PC-9 (cell line): Measurements from ENCODE around the gene SMARCC2. TPM values are rescaled to one million over a fixed set of nuclear protein-coding genes. Genes with fewer than 3 reads are reported as not detected.

Experiments
- BruUV-seq: library from RNA; stranded (reverse); fragments of 400-500 nt; replicated peaks from 2 replicates; lab custom pipeline; 2021; lab: Mats Ljungman, UMichigan
- CTCF ChIA-PET: fragments of 300-600 bp; sonication (Branson Sonifier 250); formaldehyde crosslinking; loops from one replicate; lab custom pipeline; 2022; ENCODE audit warnings: antibody characterized with exemption; lab: Charles Lee
- POLR2A ChIA-PET: fragments of 300-600 bp; sonication (Branson Sonifier 250); formaldehyde crosslinking; loops from one replicate; lab custom pipeline; 2022; ENCODE audit warnings: antibody characterized with exemption; ENCODE audit not compliant: unreplicated experiment; lab: Charles Lee
- DNase-seq, 2 experiments: peaks; one replicate each; pipeline versions ENCODE4 v3.0.0 to v3.0.0-alpha.2; 2015 to 2022; ENCODE audit warnings: mixed read lengths in 1 of 2
- H2AFZ ChIP-seq: fragments of 200-600 bp; sonication (generic); 2 replicates; pipeline ENCODE4 v1.8.1; 2017; ENCODE audit warnings: antibody characterized with exemption
- H3F3A ChIP-seq: fragments of 200-600 bp; sonication (generic); 2 replicates; pipeline ENCODE4 v1.8.1; 2017; ENCODE audit warnings: antibody characterized with exemption, mild to moderate bottlenecking, low read depth; ENCODE audit not compliant: insufficient read depth
- H3K27ac ChIP-seq: fragments of 200-600 bp; sonication (generic); 2 replicates; pipeline ENCODE4 v1.6.1; 2016; ENCODE audit warnings: mixed run types
- H3K27me3 ChIP-seq: fragments of 200-600 bp; sonication (generic); 2 replicates; pipeline ENCODE4 v1.6.1; 2016; ENCODE audit warnings: low read depth, mixed run types; ENCODE audit not compliant: insufficient read depth
- H3K36me3 ChIP-seq: fragments of 200-600 bp; sonication (generic); 2 replicates; pipeline ENCODE4 v1.6.1; 2016; ENCODE audit warnings: low read depth, mixed run types
- H3K4me1 ChIP-seq: fragments of 200-600 bp; sonication (generic); replicated peaks from 2 replicates; pipeline ENCODE4 v1.6.1; 2016; ENCODE audit warnings: mixed run types; ENCODE audit not compliant: insufficient read depth
- H3K4me2 ChIP-seq: fragments of 200-600 bp; sonication (generic); 2 replicates; pipeline ENCODE4 v1.6.1; 2017; ENCODE audit warnings: mixed run types
- H3K4me3 ChIP-seq: fragments of 200-600 bp; sonication (generic); 2 replicates; pipeline ENCODE4 v1.6.1; 2016; ENCODE audit warnings: mixed run types
- H3K79me2 ChIP-seq: fragments of 200-600 bp; sonication (generic); 2 replicates; pipeline ENCODE4 v1.6.1; 2017; ENCODE audit warnings: low read depth, mixed run types
- H3K9me2 ChIP-seq: fragments of 200-600 bp; sonication (generic); 2 replicates; pipeline ENCODE4 v1.8.1; 2017; ENCODE audit warnings: mild to moderate bottlenecking; ENCODE audit not compliant: insufficient read depth
- H3K9me3 ChIP-seq: fragments of 200-600 bp; sonication (generic); 2 replicates; pipeline ENCODE4 v1.8.1; 2016; ENCODE audit warnings: low read depth; ENCODE audit not compliant: insufficient read depth
- H4K20me1 ChIP-seq: fragments of 200-600 bp; sonication (generic); 2 replicates; pipeline ENCODE4 v1.8.1; 2017; ENCODE audit not compliant: insufficient read depth
- CTCF ChIP-seq: fragments of 200-600 bp; sonication (generic); conservative IDR thresholded peaks from 2 replicates; pipeline ENCODE4 v1.6.1; 2017; ENCODE audit warnings: mixed run types, antibody characterized with exemption, mild to moderate bottlenecking, moderate library complexity
- EZH2 ChIP-seq: fragments of 200-600 bp; sonication (generic); IDR thresholded peaks from 2 replicates; pipeline ENCODE4 v1.8.0; 2017; ENCODE audit warnings: antibody characterized with exemption, low read depth
- intact Hi-C: fragments of 100-400 bp; cut with micrococcal nuclease; formaldehyde crosslinking; loops from one replicate; pipeline ENCODE4 v1.10.0; 2022; ENCODE audit not compliant: unreplicated experiment
- total RNA-seq: library from RNA; stranded (reverse); gene quantifications from 2 replicates; pipeline ENCODE4 v1.2.3, GENCODE V29; 2021

SMARCC2 gene
- total RNA-seq, 1 experiment from 2014 or later, result 86.4 TPM

GRCh38 chr12:56192582-56192981 lies 3.3 kb upstream of the SMARCC2 start:
- no peaks in the 10 kb centered on the region for H3K27me3 ChIP-seq
- no peak overlapping the region for H2AFZ ChIP-seq
- DNase-seq, result no peak
- H3K36me3 ChIP-seq, result no peaks in the 10 kb centered on the region
- no peak overlapping the region for H3K4me3 ChIP-seq
- H4K20me1 ChIP-seq, result no peaks in the 10 kb centered on the region
- TF ChIP-seq CTCF, result no peak
- no peak for TF ChIP-seq EZH2
- H3K9me3 ChIP-seq, result no peaks in the 10 kb centered on the region
- H3F3A ChIP-seq, result peaks cover 44% of the 10 kb centered on the region; the same call in 1 of the 2 replicates
- no peak overlapping the region for H3K4me2 ChIP-seq
- peaks cover 19% of the 10 kb centered on the region for H3K4me1 ChIP-seq
- intact Hi-C loops, result loop anchor here (5.0 to 10.0 kb wide), 2 partner anchors 75 to 442 kb away; partner anchors contain the start of genes BAZ2A and COQ10A
- POLR2A ChIA-PET, result no interaction called here
- CTCF ChIA-PET, result interaction anchor here (0.5 to 0.6 kb wide), 2 partner anchors 28 to 94 kb away, joined by 3 read pairs; no protein-coding TSS in a partner anchor
- no peak overlapping the region for H3K27ac ChIP-seq
- no peaks in the 10 kb centered on the region for H3K9me2 ChIP-seq
- H3K79me2 ChIP-seq, result peaks cover 13% of the 10 kb centered on the region
- BruUV-seq, result no TSS peak

- intact Hi-C loops, result loop anchor here (2.0 to 10.0 kb wide), 3 partner anchors 72 to 444 kb away; partner anchors contain the start of genes BAZ2A, COQ10A and ZC3H10
- Histone ChIP-seq H3K9me3 (no peaks in the 10 kb centered on the region), H3K4me3 (peak overlapping the region; percentile 99; the same call in 1 of the 2 replicates), H3K27ac (peak overlapping the region; percentile 85), H3K4me1 (peaks cover 28% of the 10 kb centered on the region), H3K36me3 (peaks cover 4% of the 10 kb centered on the region; the same call in 1 of the 2 replicates), H2AFZ (peak overlapping the region; percentile 96), H3K79me2 (peaks cover 29% of the 10 kb centered on the region), H3K9me2 (no peaks in the 10 kb centered on the region), H3F3A (peaks cover 39% of the 10 kb centered on the region; the same call in 1 of the 2 replicates), H3K27me3 (no peaks in the 10 kb centered on the region), H4K20me1 (no peaks in the 10 kb centered on the region), H3K4me2 (peak overlapping the region; percentile 95)
- no TSS peak for BruUV-seq
- DNase-seq, result peak in 1 of 2 experiments; percentile 12
- TF ChIP-seq EZH2 (no peak), CTCF (no peak)
- ChIA-PET POLR2A (no interaction called here), CTCF (interaction anchor here (0.6 to 1.2 kb wide), 2 partner anchors 67 to 169 kb away, joined by 3 read pairs; partner anchors contain the start of genes ANKRD52 and STAT2)
Measured at GRCh38 chr12:56190695-56191155, 1.4 kb upstream of the SMARCC2 start.

- BruUV-seq, result TSS peak; percentile 65
- ChIA-PET POLR2A (interaction anchor here (0.5 to 1.3 kb wide), 4 partner anchors 32 to 901 kb away, joined by 3 to 15 read pairs (median 8); partner anchors contain the start of genes ESYT1 and RNF41), CTCF (interaction anchor here (0.8 to 1.8 kb wide), 8 partner anchors 32 to 447 kb away, joined by 3 to 14 read pairs (median 7); partner anchors contain the start of genes PA2G4, RNF41, RPL41 and STAT2)
- H3K27me3 ChIP-seq, result no peaks in the 10 kb centered on the region
- no peaks in the 10 kb centered on the region for H4K20me1 ChIP-seq
- peak overlapping the region; percentile 85 for H3K27ac ChIP-seq
- no peaks in the 10 kb centered on the region for H3K9me2 ChIP-seq
- peaks cover 7% of the 10 kb centered on the region; the same call in 1 of the 2 replicates for H3K36me3 ChIP-seq
- H3K4me1 ChIP-seq, result peaks cover 28% of the 10 kb centered on the region
- TF ChIP-seq EZH2 (no peak), CTCF (peak; percentile 32; the same call in 1 of the 2 replicates)
- peak; percentile 78 to 89 for DNase-seq
- H3K4me2 ChIP-seq, result peak overlapping the region; percentile 95
- H3K4me3 ChIP-seq, result peak overlapping the region; percentile 99
- H3K79me2 ChIP-seq, result peaks cover 30% of the 10 kb centered on the region
- peaks cover 39% of the 10 kb centered on the region; the same call in 1 of the 2 replicates for H3F3A ChIP-seq
- peak overlapping the region; percentile 96 for H2AFZ ChIP-seq
- intact Hi-C loops, result loop anchor here (1.0 to 10.0 kb wide), 5 partner anchors 64 to 445 kb away; partner anchors contain the start of genes BAZ2A, COQ10A, SUOX and ZC3H10
- H3K9me3 ChIP-seq, result no peaks in the 10 kb centered on the region
Measured at GRCh38 chr12:56189918-56190694, 823 bp upstream of the SMARCC2 start.
